ENCODE measurements around the gene PEX26.

DNA sequence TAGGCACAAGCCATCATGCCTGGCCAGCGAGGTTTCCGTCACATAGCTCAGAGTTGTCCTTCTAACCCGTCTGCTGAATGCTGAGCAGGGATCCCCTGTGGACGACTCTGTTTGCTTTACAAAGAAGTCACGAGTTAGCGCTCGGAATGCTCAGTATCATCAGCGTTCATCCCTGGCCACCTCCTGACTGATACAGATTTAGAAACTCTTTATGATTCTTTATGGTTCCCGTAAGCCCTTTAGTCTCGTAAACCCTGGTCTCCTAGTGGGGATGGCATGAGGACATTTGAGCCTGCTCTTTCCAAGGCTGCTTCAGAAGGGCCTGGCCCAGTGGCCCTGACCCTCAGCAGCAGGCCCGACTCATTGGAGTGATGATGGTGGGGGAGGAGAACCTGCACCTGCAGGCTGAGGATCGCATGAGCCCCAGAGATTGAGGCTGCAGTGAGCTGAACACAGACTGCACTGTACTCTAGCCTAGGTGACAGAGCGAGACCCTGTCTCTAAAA lies 9.6 kb downstream of the PEX26 start:
- TF ChIP-seq, protein P1, sequence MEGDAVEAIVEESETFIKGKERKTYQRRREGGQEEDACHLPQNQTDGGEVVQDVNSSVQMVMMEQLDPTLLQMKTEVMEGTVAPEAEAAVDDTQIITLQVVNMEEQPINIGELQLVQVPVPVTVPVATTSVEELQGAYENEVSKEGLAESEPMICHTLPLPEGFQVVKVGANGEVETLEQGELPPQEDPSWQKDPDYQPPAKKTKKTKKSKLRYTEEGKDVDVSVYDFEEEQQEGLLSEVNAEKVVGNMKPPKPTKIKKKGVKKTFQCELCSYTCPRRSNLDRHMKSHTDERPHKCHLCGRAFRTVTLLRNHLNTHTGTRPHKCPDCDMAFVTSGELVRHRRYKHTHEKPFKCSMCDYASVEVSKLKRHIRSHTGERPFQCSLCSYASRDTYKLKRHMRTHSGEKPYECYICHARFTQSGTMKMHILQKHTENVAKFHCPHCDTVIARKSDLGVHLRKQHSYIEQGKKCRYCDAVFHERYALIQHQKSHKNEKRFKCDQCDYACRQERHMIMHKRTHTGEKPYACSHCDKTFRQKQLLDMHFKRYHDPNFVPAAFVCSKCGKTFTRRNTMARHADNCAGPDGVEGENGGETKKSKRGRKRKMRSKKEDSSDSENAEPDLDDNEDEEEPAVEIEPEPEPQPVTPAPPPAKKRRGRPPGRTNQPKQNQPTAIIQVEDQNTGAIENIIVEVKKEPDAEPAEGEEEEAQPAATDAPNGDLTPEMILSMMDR (IDR thresholded peaks at IDR 0.05), result no peak
- no peak for TF ChIP-seq POLR2A (IDR thresholded peaks at IDR 0.05)

Data from ovary (tissue), 3 donors.